Omental fat pad (tissue), 4 donors: ENCODE measurements around the gene FAM20C. TPM values are rescaled to one million over a fixed set of nuclear protein-coding genes. Genes with fewer than 3 reads are reported as not detected.
"Not testable (repeated sequence)": the region's sequence is repeated elsewhere in the genome, so short reads cannot be mapped to it uniquely, and the experiment has no call there.

Source experiments
- ATAC-seq: fragments of 150-250 bp; one replicate; pipeline ENCODE4 v1.9.1; 2016; ENCODE audit warnings: mild to moderate bottlenecking, moderate library complexity; ENCODE audit not compliant: low FRiP score
- DNase-seq: peaks from one replicate; pipeline ENCODE4 v3.0.0-alpha.2; 2019; ENCODE audit warnings: low spot score
- CTCF ChIP-seq, 3 donors: fragments of 450-650 bp; IDR thresholded peaks; one replicate each; pipeline ENCODE4 v1.5.1; 2016 to 2017; ENCODE audit warnings: antibody characterized with exemption in 3 of 3, mild to moderate bottlenecking in 3 of 3, moderate library complexity in 2 of 3
- total RNA-seq, 4 donors: library from RNA; depleted of rRNA; stranded (reverse); fragments of >200 nt; gene quantifications; one replicate each; pipeline ENCODE4 v1.1.0, GENCODE V29; 2016

The FAM20C gene
- total RNA-seq, 4 donors from 2014 or later: 25.5 to 119 (median 35.8) TPM

- DNase-seq: no peak
- no peak for ATAC-seq
- no peak for TF ChIP-seq CTCF (IDR thresholded peaks at IDR 0.05)
Observed at GRCh38 chr7:200290-200689, 7.9 kb downstream of the FAM20C start.

- DNase-seq (no peak), ATAC-seq (no peak)
- no peak for TF ChIP-seq CTCF (IDR thresholded peaks at IDR 0.05)
Observed at GRCh38 chr7:200704-201103, 8.3 kb downstream of the FAM20C start.

GRCh38 chr7:204326-204725 lies 12.0 kb downstream of the FAM20C start:
- DNase-seq: no peak
- no peak for ATAC-seq
- no peak for TF ChIP-seq CTCF (IDR thresholded peaks at IDR 0.05)

GRCh38 chr7:205115-206010 lies 13.0 kb downstream of the FAM20C start:
- DNase-seq (no peak), ATAC-seq (peak; percentile 45)
- TF ChIP-seq CTCF (IDR thresholded peaks at IDR 0.05): no peak

DNA sequence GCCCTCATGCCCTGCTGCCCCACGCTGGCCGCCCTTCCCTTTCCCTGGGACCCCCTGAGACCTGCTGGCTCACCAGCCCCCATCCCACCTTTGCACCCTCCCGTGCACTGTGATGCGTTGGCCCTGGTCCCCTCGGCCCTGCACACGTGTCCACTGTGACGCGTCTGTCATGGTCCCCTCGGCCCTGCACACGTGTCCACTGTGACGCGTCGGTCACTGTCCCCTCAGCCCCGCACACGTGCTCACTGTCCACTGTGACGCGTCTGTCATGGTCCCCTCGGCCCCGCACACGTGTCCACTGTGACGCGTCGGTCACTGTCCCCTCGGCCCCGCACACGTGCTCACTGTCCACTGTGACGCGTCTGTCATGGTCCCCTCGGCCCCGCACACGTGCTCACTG lies 14.0 kb downstream of the FAM20C start:
- not testable (repeated sequence) for ATAC-seq

DNA sequence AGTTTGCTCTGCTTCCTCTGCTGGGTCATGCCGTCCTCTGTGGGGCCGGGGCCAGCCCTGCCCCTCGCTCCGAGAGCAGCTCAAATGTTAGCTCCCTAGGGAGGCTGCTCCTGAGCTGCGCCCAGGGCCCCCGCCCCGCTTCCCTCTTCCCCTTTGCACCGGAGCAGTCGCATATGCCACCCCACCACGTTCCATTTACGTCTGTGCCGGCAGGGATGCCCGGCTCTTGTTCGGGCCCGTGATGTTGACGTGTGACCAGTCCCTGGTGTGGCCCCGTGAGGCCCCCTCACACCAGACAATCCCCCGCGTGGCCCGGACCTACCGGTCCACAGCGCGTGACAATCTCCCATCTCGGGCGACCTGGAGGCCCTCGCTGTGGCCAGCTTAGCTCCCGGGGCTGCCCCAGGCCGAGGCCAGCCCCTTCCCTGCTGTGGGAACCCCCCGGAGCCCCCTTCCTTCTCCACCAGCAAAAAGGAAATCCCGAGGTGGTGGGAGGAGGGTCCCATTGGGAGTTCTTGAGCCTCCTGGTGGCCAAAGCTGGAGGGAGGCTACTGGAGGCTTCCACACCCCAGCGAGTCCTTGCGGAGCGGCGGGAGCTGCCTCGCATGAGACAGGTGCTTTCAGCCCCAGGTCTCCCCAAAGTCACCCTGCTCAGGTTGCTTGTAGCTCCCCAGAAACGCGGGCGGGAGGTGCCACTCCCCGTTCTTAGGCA lies 15.2 kb downstream of the FAM20C start:
- no peak for ATAC-seq
- no peak for TF ChIP-seq CTCF (IDR thresholded peaks at IDR 0.05)
- DNase-seq: no peak

More for the DNA sequence above, 14.0 kb downstream of the FAM20C start:
- not testable (repeated sequence) for DNase-seq

GRCh38 chr7:208130-208673 lies 15.8 kb downstream of the FAM20C start:
- no peak for TF ChIP-seq CTCF (IDR thresholded peaks at IDR 0.05)
- ATAC-seq (no peak), DNase-seq (no peak)
